NCI-H187 (cell line): Measurements from ENCODE around the gene NR2F2.

Source experiments
- DNase-seq, 2 experiments: peaks; one replicate each; lab custom pipeline; 2025; lab: John Stamatoyannopoulos, UW

The NR2F2 gene

DNA sequence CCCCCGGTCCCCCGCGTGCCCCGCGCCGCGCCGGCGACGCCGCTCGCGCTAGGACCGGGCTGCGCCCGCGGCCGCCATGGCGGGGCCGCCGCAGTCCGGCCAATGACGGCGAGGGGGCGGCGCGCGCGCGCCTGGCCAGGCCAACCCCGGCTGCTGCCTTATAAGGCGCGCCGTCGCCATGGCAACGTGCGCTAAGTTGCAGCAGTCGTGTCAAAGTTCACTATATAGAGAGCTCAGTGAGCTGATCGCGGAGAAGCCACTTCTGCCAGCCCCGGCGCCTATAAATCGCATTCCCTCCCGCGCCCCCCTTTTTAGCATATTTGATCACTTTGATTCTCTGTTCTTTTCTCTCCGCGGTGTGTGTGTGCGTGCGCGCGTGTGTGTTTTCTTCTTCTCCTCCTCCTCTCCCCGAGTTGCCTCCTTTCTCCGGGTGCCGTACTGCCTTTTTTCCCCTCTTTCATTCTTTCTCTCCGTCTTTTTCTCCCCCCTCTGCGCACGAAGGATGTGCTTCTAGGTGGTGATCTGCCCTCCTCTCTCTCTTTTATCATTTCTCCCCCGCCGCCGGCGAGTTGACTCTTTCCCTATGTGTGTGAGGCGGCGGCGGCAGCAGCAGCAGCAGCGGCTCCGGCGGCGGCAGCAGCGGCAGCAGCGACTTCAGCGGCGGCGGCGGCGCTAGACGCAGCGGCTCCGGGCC, at the start of gene NR2F2:
TSS of gene NR2F2 (plus strand) at position 251 of the 694 bp plus-strand sequence. CDS start 1,406 bp downstream, outside the sequence.
- DNase-seq: peak; percentile 94 to 96

DNA sequence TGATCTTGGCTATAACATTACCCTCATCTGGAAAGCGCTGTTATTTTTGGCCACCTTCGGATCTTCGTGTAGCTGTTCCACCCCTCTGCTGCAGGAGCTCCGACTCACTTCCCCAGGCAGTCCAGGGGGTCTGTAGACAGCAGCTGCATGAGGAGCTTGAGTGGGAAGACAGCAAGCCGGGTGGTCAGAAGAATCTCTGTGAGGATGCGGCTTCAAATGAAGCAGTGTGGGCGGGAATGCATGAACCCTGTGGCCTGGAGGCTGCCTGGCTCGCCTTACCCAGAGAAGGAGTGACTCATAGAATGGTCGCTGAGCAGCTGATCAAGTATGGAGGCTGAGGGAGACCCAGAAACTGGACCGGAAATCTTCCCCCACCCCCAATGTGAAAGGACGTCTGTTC, 45.2 kb upstream of the NR2F2 start:
- DNase-seq: no peak

DNA sequence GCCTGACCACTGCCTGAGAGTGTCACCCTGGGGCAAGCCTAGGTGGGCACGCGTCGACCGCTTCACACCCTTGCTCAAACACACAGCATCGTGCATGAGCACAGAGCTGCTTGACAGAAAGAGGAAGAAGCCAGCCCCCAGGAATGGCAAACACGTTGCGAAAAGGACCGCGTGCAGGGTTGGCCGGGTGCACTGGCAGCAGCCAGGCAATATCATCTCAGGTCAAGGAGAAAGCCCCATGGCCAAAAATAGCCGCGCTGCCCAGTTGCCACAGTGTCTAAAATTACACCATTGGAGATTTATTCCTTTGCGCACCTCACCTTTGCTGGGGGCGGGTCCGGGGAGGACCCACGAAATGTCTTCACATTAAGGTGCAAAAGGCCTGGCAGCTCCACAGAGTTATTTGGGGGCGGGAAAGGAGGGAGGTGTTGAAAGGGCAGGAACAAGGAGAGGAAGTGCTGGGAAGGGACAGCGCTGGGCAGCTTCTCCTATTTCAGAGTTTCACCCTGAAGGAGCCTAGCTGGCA, 44.7 kb upstream of the NR2F2 start:
- DNase-seq: no peak

DNA sequence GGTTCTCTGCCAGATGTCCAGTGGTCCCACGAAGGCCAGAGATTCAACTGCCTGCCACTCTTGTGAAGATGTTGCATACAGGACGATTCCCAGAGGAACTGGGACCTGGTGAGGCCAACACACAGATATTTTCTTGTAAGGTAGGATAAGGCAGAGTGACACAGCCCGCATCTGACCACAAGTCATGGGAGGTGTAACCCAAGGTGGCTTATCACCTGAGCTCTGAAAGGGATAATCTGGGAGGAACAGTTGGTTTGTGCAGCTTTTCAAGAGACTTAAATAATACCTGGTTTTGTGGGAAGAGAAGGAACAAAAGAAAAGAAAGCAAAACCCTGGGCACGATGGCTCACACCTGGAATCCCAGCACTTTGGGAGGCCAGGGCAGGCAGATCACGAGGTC, 39.8 kb upstream of the NR2F2 start:
- DNase-seq: no peak

DNA sequence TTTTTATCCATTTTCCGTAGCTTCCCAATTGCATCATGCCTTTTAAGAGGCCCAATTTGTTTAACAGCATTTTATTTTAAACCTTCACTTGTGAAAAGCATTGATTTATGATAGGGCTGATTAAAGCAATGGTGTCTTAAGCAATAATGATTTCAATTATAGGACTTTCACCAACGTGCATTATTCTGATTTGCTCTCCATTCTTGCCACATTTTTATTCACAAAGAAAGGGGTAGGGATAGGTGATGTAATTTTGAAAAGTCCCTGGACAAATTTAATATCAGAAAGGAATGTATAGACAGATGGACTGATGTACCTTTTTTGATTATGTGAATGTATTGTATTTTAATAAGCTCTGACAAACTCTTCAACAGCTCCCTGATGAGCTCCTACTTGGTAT, 37.9 kb upstream of the NR2F2 start:
- DNase-seq: no peak

DNA sequence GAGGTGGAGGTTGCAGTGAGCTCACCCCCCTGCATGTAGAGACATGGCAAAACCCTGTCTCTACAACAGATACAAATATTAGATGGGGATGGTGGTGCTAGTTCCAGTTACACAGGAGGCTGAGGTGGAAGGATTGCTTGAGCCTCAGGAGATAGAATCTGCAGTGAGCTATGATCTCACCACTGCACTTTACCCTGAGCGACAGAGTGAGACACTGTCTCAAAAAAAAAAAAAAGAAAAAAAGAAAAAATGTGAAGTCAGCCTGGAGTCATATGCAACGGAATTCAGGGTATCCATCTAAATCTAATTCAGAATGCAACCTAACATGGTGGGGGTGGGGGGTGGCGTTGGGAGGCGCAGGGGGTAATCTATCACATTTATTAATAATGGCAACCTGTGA, 37.1 kb upstream of the NR2F2 start:
- no peak for DNase-seq

DNA sequence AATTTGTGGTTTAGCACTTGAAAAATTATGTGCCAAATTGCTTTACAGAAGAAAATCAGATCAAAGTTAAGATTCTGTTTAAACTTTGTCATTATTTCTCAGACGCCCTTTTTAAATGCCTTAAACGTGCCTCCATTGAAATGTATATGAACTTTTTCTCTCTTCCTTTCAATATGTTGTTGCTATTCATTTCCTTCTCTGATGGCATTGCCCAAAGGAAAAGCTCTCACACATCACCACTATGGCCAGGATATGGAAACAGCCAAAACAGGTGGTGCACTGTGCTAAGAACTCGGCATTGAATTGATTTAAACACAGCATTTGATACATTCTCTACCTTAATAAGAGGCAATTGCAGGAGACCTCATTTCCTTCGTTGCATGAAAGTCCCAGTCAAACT, 35.7 kb upstream of the NR2F2 start:
- no peak for DNase-seq

DNA sequence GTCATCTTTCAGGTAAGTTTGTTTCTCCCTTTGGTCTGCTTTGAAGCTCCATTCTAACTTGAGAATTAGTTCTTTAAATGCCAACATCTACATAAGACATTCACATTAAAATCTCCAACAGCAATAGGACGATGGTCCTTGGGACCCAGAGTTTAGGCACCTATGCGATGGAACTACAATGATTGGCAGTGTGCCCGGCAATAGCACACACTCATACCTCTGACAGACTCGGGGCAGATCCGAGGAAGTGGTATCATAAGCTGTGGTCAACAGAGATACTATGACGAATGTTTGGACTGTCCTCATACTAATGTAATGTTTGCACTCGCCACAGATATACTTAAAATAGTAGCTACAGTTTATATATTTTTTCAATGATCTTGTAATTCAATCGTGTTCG, 34.2 kb upstream of the NR2F2 start:
- no peak for DNase-seq

DNA sequence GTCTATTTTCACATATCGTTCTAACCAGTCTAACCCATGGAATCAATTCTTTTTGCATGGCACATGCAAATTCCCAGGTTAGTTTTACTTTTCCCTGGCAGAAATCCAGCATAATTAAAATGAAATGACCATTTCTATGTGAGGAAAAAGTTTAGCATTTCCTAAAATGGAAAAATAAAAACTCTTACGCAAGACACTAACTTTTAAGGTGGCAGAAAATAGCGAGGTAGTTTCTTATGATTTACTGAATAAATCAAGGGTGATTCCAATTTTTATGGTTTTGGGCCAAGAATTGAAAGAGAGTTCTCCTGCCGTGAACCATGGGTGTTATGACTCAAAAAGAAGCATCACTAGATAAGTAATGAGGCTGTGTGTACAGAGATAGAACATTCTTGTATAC, 32.7 kb upstream of the NR2F2 start:
- DNase-seq: no peak

DNA sequence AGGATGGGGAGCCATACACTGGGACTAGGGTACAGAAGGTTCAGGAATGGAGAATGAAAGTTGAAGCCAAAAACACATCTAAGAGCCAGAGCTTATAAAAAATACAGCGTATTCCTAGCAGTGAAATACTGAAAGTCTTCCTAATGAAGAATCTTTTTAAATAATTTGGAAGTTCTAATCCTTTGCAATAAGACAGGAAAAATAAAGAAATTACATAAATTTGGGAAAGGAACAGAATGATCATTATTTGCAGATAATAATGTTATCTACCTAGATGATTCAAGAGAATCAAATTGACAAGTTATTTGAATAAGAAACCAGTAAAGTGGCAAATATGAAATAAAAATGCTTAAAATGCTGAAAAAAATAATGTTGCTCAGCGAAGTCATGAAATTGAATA, 32.3 kb upstream of the NR2F2 start:
- no peak for DNase-seq

DNA sequence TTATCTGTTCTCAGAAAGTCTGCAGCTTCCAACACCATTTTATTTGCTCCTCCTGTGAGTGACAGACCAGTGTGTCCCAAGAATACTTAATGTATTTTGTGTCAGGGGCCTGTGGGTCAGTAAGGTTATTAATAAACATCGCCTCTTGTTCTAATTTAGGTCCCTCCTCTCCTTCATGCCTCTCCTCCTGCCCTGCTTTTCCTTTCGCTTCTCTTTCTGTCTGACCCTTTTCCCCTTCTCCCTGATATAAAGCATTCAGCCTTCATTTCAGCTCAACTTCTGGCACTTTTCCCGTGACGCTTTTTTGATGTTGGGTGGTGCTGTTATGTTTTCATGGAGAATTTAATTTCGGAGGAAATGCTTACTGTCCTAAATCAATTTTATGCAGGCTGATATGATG, 29.7 kb upstream of the NR2F2 start:
- DNase-seq: no peak

DNA sequence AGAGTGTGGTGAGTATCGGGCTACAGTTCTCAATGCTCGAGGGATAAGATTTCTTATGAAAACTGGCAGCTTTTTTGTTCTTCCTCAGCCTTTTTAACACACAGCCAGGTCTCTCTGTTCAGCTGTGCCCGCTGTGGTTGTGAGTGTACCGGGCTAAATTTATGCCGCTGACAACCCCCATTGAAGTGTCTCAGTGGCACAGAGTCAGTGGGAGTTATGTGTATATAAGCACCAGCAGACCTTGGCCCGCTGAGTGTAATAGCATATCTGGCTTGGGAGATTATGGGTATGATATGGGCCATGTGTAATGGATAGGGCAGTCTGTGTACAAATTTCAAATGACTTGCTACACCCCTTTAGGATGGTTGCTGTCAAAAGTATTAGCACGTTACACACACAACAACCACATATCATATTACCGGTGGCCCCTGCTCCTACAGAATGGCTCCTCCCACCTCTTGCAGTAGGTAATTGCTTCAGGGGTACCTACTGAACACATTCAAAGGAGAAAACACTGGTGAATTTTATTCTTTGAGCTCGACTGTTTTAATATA, 26.9 kb upstream of the NR2F2 start:
- no peak for DNase-seq

DNA sequence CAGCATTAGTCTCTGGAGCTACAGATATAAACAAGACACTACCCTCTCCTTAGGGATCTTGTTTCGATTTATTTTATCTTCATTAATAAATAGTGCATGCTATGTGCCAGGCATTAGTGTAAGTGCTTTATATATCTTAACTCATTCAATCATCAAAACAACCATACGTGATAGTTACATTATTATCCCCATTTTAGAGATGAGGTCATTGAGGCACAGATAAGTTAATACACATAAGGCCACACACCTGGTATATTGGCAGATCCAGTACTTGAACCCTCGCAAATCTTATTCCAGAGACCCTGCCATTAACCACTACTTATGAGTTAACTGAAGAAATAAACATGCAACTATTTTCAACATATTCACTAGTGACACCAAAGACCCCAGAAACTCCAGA, 25.7 kb upstream of the NR2F2 start:
- no peak for DNase-seq

DNA sequence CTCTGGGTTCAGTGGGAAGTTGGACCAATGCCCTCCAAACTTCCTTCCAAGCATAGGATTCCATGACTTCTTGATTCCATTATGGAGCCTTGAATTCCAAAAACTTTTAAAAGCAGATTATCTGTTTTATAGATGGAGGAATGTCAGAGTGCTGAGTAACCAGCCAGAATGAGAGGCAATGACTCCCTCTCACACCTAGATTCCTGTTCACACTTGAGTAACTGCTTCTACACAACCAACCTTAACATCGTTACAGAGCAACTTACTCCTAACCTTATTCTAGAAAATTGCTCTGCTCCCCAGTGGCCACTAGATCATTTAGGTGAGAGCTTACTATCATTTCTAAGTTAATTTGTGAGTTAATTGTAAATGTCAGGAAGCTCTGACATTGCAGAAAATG, 24.2 kb upstream of the NR2F2 start:
- DNase-seq: no peak

DNA sequence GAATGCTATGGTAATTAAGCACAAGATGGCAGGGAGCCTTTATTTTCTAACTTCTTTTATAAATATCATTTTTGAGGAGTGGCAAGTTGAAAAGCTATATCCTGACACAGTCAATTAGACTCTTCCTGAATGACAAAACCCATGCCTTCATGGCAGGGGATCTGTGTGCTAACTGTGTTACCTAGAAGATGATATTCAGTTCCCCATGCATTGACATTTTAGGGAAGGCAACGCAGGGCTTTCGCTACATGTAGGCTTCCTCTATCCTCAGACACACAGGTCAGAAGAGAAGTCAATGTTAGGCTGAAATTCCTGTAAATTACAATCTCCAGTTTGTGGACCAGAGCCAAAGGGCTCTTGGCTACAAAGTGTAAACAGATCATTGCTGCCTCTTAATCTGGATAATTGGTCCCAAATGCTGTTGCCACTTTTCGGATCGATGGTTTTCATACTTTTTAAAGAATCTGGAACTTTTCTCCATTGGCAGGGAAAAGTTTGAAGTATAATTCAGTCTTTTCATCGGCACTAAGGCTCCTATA, 22.6 kb upstream of the NR2F2 start:
- DNase-seq: no peak

DNA sequence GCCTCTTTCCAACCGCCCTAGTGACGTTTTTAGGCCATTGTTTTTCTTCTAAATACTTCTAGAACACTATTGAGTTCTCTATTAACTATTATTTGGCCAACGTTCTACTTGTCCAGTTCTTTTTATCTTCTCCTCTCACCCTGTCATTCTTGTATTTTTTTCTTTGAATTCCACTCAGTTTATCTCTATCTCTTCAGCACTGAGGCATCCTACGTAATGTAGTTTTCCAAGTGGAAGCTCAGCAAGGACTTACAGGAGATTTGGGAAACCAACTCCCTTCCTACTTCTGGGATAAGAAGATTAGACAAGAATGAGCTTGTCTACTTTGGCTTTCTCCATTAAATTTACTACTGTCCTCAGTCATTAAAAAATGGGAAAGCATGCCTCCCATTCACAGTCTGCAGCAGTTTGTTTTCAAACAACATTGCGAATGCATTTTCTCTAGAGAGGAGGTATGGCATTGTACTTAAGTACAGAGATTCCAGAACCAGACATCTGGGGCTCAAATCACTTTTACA, 21.3 kb upstream of the NR2F2 start:
- no peak for DNase-seq

DNA sequence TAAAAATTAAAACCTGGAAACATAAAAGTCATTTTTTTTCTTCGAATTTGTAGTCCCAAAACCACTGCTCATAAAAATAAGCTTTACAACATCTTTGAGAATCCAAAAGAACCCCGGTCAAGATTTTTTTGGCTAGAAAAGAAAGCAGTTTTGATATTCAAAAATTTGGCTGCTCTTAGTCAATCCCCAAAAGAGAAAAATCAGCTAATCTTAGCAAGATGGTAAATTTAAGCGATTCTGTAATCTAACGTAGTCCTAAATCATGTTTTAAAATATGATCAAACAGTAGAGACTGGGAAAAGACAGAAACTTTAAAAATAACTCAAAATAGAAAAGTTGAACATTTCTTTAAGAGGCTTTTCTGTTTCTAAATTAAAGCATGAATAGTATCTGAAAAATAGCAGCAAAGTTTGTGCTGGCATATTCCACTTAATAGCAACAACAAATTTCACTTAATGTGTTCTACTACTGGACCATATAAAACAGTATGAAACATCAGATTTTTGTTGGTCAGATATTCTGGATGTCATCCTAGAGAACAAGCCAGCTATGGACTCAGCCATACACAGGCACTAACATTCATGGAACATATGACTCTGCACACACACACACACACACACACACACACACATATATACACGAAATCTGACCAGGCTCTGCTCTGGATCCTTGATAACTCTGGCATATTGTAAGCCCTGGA, 19.1 kb upstream of the NR2F2 start:
- no peak for DNase-seq

DNA sequence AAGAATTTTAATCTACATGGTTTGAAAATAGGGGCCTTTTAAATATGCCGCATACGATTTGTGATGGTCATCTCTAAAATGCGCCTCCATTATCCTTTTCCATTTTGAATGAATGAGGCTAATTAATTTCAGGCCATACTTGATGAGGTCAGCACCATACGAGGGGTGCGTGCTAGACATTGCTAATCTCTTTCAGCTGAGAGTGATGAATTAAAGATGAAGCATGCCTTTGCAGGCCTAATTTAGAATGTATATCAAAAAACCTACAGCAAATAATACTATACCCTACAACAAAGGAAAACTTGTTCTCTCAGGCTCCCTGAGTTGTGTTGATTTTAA, 18.6 kb upstream of the NR2F2 start:
- DNase-seq: no peak

DNA sequence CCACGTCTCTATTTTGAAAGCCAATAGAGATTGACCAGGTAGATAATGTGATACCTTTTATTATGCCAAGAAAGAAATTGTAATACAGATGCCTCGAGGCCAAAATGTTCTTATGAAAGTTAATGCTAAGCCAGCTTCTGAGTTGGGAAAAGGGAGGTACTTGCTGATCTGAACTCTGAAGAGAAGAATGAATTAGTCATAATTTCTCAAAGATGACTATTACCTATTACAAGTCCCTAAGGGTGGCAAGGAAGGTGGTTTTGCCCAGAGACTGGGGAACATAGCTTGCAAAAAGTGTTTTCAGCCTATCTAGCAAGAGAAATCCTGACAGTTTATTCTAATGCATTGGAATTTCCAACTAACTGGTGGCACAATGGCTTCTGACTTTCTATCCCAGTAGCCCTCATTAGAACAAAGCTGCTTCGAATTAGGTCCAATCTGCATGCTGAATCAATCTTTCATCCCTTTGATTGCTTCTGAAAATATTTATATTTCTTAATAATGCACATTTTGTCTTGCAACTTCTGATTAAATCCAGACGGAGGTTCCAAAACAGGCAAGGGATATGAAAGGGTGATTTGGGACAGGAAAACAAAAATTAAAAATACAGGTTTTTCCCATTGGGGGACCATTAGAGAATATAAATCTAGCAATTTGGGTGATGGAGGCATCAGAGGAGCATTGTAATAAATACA, 17.7 kb upstream of the NR2F2 start:
- DNase-seq: no peak

DNA sequence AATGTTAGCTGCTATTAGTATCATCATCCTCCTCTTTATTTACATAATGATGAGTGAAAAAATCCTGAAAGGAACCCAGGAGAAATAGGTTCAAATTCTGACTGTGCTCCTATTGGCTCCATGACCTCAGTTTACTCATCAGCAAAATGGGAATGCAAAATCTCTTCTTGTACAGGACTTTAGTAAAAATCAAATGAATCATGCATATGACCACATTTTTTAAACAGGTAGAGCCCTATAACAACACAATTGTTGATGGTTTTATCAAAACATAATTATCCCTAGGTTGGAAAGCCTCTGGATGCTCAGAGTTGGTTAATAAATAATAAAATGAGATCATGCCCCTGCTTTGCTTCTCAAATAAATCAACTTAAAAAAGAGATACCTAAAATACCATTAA, 16.0 kb upstream of the NR2F2 start:
- no peak for DNase-seq

DNA sequence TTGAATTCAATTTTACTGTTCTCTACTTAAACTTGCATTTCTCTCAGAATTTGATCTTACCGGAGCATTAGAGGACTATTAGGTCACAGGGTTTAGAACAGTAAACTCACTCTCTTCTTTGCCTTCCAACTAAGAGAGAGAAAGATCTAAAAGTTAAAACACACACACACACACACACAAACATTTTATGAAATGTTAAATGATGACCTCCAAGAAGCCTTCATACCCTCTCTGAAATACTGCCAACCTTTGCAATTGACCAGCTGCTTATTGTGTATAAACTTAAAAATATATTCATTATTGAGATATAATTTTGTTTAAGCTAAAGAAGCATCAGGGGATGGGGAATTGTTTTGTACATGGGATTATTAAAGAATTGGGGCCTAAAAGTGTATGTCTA, 15.5 kb upstream of the NR2F2 start:
- DNase-seq: no peak

DNA sequence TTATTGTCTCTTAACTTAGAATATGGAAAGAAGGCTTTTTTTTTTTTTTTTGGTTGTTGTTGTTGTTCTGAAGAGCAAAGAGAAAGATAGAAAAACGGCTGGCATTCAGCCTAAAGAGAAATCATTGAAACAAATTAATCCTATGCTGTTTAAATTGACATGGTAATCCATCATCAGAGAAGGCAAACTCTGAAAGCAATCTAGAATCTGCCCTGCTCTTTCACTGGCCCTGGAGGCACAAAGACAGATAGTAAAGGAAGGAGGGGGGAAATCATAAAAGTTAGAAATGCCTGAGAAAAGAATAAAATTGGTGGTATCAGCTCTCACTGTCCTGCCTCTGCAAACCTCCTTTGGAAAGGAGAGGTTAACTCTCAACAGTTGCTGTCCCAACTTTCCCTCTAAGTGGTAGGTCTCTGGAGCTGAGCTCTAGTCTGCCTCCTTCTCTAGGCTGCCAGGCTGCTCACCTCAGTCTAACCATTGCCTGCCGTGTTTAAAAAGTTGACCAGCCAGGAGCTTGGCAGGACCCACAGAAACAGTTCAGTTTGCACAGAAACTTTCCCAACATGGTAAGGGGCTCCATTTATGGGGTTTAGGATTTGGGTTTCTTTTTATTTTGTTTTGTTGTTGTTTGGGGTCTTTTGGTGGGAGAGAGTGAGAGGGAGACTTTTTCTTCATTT, 13.4 kb upstream of the NR2F2 start:
- no peak for DNase-seq
